Measurements from ENCODE around the gene DHX29.

DNA sequence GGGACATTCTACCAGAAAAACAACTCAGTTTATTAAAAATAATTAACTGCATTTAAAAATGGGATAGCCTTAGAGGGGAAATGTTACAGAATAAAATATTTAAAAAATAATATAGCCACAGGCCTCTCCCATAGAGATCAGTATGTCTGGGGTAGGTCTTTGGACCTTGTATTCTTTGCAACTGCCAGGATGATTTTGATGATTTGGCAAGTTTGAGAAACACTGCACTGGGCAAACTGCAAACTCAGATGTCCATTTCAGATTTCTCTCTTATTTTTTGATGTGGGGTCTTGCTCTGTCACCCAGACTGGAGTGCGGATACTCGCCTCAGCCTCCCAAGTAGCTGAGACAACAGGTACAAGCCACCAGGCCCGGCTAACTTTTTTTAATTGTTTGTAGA lies 49.2 kb downstream of the DHX29 start:
- TF ChIP-seq, protein P1, sequence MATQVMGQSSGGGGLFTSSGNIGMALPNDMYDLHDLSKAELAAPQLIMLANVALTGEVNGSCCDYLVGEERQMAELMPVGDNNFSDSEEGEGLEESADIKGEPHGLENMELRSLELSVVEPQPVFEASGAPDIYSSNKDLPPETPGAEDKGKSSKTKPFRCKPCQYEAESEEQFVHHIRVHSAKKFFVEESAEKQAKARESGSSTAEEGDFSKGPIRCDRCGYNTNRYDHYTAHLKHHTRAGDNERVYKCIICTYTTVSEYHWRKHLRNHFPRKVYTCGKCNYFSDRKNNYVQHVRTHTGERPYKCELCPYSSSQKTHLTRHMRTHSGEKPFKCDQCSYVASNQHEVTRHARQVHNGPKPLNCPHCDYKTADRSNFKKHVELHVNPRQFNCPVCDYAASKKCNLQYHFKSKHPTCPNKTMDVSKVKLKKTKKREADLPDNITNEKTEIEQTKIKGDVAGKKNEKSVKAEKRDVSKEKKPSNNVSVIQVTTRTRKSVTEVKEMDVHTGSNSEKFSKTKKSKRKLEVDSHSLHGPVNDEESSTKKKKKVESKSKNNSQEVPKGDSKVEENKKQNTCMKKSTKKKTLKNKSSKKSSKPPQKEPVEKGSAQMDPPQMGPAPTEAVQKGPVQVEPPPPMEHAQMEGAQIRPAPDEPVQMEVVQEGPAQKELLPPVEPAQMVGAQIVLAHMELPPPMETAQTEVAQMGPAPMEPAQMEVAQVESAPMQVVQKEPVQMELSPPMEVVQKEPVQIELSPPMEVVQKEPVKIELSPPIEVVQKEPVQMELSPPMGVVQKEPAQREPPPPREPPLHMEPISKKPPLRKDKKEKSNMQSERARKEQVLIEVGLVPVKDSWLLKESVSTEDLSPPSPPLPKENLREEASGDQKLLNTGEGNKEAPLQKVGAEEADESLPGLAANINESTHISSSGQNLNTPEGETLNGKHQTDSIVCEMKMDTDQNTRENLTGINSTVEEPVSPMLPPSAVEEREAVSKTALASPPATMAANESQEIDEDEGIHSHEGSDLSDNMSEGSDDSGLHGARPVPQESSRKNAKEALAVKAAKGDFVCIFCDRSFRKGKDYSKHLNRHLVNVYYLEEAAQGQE (IDR thresholded peaks at IDR 0.05): no peak
- TF ChIP-seq, protein P2, sequence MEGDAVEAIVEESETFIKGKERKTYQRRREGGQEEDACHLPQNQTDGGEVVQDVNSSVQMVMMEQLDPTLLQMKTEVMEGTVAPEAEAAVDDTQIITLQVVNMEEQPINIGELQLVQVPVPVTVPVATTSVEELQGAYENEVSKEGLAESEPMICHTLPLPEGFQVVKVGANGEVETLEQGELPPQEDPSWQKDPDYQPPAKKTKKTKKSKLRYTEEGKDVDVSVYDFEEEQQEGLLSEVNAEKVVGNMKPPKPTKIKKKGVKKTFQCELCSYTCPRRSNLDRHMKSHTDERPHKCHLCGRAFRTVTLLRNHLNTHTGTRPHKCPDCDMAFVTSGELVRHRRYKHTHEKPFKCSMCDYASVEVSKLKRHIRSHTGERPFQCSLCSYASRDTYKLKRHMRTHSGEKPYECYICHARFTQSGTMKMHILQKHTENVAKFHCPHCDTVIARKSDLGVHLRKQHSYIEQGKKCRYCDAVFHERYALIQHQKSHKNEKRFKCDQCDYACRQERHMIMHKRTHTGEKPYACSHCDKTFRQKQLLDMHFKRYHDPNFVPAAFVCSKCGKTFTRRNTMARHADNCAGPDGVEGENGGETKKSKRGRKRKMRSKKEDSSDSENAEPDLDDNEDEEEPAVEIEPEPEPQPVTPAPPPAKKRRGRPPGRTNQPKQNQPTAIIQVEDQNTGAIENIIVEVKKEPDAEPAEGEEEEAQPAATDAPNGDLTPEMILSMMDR (IDR thresholded peaks at IDR 0.05; ENCODE audit: low read depth, low read length, missing input control): no peak
- no peak for TF ChIP-seq RAD21 (IDR thresholded peaks at IDR 0.05)
- TF ChIP-seq EGR1 (IDR thresholded peaks at IDR 0.05; ENCODE audit: low read depth in 2 of 2): no peak
- no peak for TF ChIP-seq JUND (IDR thresholded peaks at IDR 0.05)
- TF ChIP-seq TAF1 (conservative IDR thresholded peaks at IDR 0.05): no peak
- TF ChIP-seq, protein P3, sequence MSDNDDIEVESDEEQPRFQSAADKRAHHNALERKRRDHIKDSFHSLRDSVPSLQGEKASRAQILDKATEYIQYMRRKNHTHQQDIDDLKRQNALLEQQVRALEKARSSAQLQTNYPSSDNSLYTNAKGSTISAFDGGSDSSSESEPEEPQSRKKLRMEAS (IDR thresholded peaks at IDR 0.05): no peak
- no peak for TF ChIP-seq RXRA (IDR thresholded peaks at IDR 0.05)
- TF ChIP-seq, protein P4, sequence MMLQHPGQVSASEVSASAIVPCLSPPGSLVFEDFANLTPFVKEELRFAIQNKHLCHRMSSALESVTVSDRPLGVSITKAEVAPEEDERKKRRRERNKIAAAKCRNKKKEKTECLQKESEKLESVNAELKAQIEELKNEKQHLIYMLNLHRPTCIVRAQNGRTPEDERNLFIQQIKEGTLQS (IDR thresholded peaks at IDR 0.05): no peak
- no peak for TF ChIP-seq FOXA1 (IDR thresholded peaks at IDR 0.05)
- no peak for TF ChIP-seq HNF4G (IDR thresholded peaks at IDR 0.05)
- TF ChIP-seq GABPA (IDR thresholded peaks at IDR 0.05 in 1 of 2, conservative IDR thresholded peaks at IDR 0.05 in 1 of 2): no peak

Data from liver (tissue), 3 donors.